Mesenchymal stem cell (in vitro differentiated cells and primary cell): Measurements from ENCODE around the gene ACHE.

ENCODE experiments used
- DNase-seq: peaks from one replicate; pipeline ENCODE4 v3.0.0-alpha.2; 2013
- H2AFZ ChIP-seq: one replicate; pipeline ENCODE4 v1.6.1; 2013; ENCODE audit warnings: low read depth, mild to moderate bottlenecking, control low read depth, inconsistent platforms, low read length, moderate library complexity
- H2AK5ac ChIP-seq: 2 replicates; pipeline ENCODE4 v1.6.1; 2013; ENCODE audit warnings: low read length, moderate library complexity, mild to moderate bottlenecking, inconsistent platforms; ENCODE audit not compliant: severe bottlenecking
- H2BK120ac ChIP-seq: one replicate; pipeline ENCODE4 v1.6.1; 2013; ENCODE audit warnings: low read depth, mild to moderate bottlenecking, inconsistent platforms, low read length, moderate library complexity
- H2BK12ac ChIP-seq, 2 experiments: one replicate each; pipeline ENCODE4 v1.6.1; 2013; ENCODE audit warnings: inconsistent platforms in 2 of 2, low read length in 2 of 2, mild to moderate bottlenecking in 2 of 2, moderate library complexity in 2 of 2, control low read depth in 1 of 2
- H2BK15ac ChIP-seq: one replicate; pipeline ENCODE4 v1.6.1; 2013; ENCODE audit warnings: mild to moderate bottlenecking, low read depth, inconsistent platforms; ENCODE audit not compliant: poor library complexity, severe bottlenecking
- H2BK5ac ChIP-seq: 2 replicates; pipeline ENCODE4 v1.6.1; 2013; ENCODE audit warnings: low read depth, mild to moderate bottlenecking, low read length, control low read depth, inconsistent platforms; ENCODE audit not compliant: poor library complexity, severe bottlenecking
- H3K14ac ChIP-seq, 2 experiments: one replicate each; pipeline ENCODE4 v1.6.1; 2013; ENCODE audit warnings: inconsistent platforms in 2 of 2, low read length in 2 of 2, control low read depth in 1 of 2, mild to moderate bottlenecking in 1 of 2, moderate library complexity in 1 of 2
- H3K18ac ChIP-seq, 2 experiments: one replicate each; pipeline ENCODE4 v1.6.1; 2013; ENCODE audit warnings: inconsistent platforms in 2 of 2, low read length in 2 of 2, control low read depth in 1 of 2, low read depth in 1 of 2, mild to moderate bottlenecking in 1 of 2
- H3K23ac ChIP-seq, 2 experiments: one replicate each; pipeline ENCODE4 v1.6.1; 2013; ENCODE audit warnings: inconsistent platforms in 2 of 2, low read length in 2 of 2, mild to moderate bottlenecking in 2 of 2, moderate library complexity in 2 of 2, control low read depth in 1 of 2
- H3K27ac ChIP-seq: 2 replicates; pipeline ENCODE4 v1.5.1; 2013; ENCODE audit warnings: mild to moderate bottlenecking, moderate library complexity, low read length, control low read depth, inconsistent platforms; ENCODE audit not compliant: poor library complexity, severe bottlenecking
- H3K27me3 ChIP-seq, 2 experiments: 2 replicates each; pipeline versions ENCODE4 v1.6.1 to v1.7.0; 2013; ENCODE audit warnings: low read length in 2 of 2, mild to moderate bottlenecking in 2 of 2, moderate library complexity in 2 of 2, control low read depth in 1 of 2, inconsistent platforms in 1 of 2; ENCODE audit not compliant: control insufficient read depth in 1 of 2, insufficient read depth in 1 of 2
- H3K36me3 ChIP-seq, 2 experiments: 2 replicates each; pipeline versions ENCODE4 v1.6.1 to v1.7.0; 2013; ENCODE audit warnings: low read length in 2 of 2, control low read depth in 1 of 2, inconsistent platforms in 1 of 2, low read depth in 1 of 2, mild to moderate bottlenecking in 1 of 2; ENCODE audit not compliant: insufficient read depth in 2 of 2, control insufficient read depth in 1 of 2
- H3K4ac ChIP-seq, 2 experiments: one replicate each; pipeline ENCODE4 v1.6.1; 2013; ENCODE audit warnings: inconsistent platforms in 2 of 2, low read length in 2 of 2, mild to moderate bottlenecking in 2 of 2, moderate library complexity in 2 of 2, control low read depth in 1 of 2, low read depth in 1 of 2
- H3K4me1 ChIP-seq: 2 replicates; pipeline ENCODE4 v1.6.1; 2013; ENCODE audit warnings: low read depth, low read length, control low read depth; ENCODE audit not compliant: control insufficient read depth, insufficient read depth
- H3K4me2 ChIP-seq: 2 replicates; pipeline ENCODE4 v1.6.1; 2013; ENCODE audit warnings: low read length, mild to moderate bottlenecking, inconsistent platforms; ENCODE audit not compliant: poor library complexity, severe bottlenecking
- H3K4me3 ChIP-seq, 2 experiments: 2 replicates each; pipeline versions ENCODE4 v1.5.1 to v1.7.0; 2013; ENCODE audit warnings: low read length in 2 of 2, mild to moderate bottlenecking in 2 of 2, control low read depth in 1 of 2, low read depth in 1 of 2; ENCODE audit not compliant: insufficient read depth in 1 of 2
- H3K79me1 ChIP-seq: replicated peaks from 2 replicates; pipeline ENCODE4 v1.6.1; 2013; ENCODE audit warnings: mild to moderate bottlenecking, control low read depth, low read length, inconsistent platforms; ENCODE audit not compliant: poor library complexity, severe bottlenecking
- H3K9ac ChIP-seq: 2 replicates; pipeline ENCODE4 v1.7.0; 2013; ENCODE audit warnings: mild to moderate bottlenecking, low read length, moderate library complexity
- H3K9me3 ChIP-seq: 2 replicates; pipeline ENCODE4 v1.7.0; 2013; ENCODE audit warnings: mild to moderate bottlenecking, low read length; ENCODE audit not compliant: control insufficient read depth
- H4K8ac ChIP-seq: one replicate; pipeline ENCODE4 v1.6.1; 2013; ENCODE audit warnings: inconsistent platforms, mild to moderate bottlenecking, low read length, moderate library complexity
- H4K91ac ChIP-seq: one replicate; pipeline ENCODE4 v1.6.1; 2013; ENCODE audit warnings: mild to moderate bottlenecking, low read length, inconsistent platforms
- WGBS: methylation state at CpG from one replicate; pipeline ENCODE4 v1.1.7; 2013; ENCODE audit warnings: mixed read lengths; 5-methylcytosine and 5-hydroxymethylcytosine counted together

The ACHE gene

DNA sequence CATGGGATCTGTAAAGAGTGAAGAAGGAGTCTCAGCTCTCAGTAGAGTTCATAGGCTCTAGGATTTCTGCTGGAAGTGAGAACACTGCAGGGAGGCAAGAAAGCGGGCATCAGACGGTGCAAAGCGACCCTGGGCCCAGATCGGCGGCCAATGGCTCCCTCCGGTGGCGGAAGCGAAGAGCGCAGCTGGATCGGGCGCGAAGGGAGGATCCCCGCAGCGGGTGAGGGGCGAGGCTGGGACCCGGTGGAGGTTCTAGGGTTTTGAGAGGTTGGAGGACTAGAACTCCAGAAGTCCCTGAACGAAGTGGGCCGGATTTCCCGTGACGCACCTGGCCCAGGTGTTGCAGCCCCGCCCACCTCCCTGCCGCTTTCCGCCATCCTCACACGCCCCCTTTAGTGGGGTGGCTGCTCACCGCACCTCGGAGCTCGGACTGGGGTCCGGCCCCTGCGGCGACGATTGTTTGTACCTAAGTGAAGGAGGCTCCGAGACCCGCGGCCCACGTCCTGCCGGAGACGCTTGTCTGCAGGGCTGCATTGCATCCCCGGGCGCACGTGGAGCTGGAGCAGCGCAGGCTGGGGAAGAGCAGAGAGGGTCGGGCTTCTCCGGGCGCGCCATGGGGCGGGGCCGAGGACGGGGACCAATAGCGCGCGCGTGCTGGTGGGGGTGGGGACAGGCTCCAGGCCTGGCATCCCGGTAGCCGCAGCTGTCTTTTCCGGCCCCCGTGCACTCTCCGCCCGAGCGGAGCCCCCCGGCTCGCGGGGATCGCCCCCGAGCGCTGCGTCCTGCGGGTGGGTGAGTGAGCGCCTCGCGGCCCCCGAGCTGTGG is 43.4 kb downstream of the ACHE start, which contains the start of gene SLC12A9:
Gene SLC12A9 (plus strand): TSS at position 666 of the 825 bp plus-strand sequence. CDS start 1,485 bp downstream, outside the sequence.
- DNase-seq: peak; percentile 92
- Histone ChIP-seq H3K23ac (no peak within 1 kb of the TSS), H4K91ac (no peak within 1 kb of the TSS), H3K27ac (no peak within 1 kb of the TSS), H2BK120ac (no peak within 1 kb of the TSS), H2BK15ac (peak within 1 kb of the TSS; percentile 20), H2BK5ac (no peak within 1 kb of the TSS), H2AK5ac (no peak within 1 kb of the TSS), H3K79me1 (peaks cover 23% of the 10 kb centered on the region), H3K4me2 (peak within 1 kb of the TSS; percentile 84), H3K18ac (peak within 1 kb of the TSS in 1 of 2 experiments; percentile 87), H3K9ac (peak within 1 kb of the TSS; percentile 88), H3K4me3 (peak within 1 kb of the TSS; percentile 83 to 85), H2BK12ac (peak within 1 kb of the TSS in 1 of 2 experiments; percentile 64), H3K4ac (no peak within 1 kb of the TSS), H3K27me3 (no peaks in the 10 kb centered on the region), H3K14ac (peak within 1 kb of the TSS in 1 of 2 experiments; percentile 61), H3K36me3 (peaks cover 0 to 12% of the 10 kb centered on the region in 2 experiments), H3K4me1 (peaks cover 26% of the 10 kb centered on the region), H2AFZ (peak within 1 kb of the TSS; percentile 77), H4K8ac (peak within 1 kb of the TSS; percentile 56), H3K9me3 (no peaks in the 10 kb centered on the region)
- under 1% methylated on average over 68 of the region's 71 CpGs for WGBS

DNA sequence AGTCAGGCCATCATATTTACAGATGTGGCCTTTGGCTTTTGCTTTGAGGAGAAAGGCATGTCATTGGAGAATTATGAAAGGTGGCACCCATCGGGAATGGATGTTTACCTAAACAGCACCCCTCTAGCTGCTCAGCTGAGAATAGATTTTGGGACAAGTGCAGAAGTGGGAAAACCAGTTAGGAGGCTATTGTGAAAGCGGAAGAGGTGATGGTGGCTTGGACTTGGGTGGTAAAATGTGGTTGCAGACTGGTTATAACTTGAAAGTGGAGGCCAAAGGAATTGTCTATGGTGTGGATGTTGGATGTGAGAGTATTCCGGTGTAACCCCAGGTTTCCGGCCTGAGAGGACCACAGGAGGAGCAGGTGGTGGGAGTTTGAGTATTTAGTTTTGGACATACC is 48.3 kb downstream of the ACHE start:
- Histone ChIP-seq H4K8ac (no peak overlapping the region), H4K91ac (no peak overlapping the region), H2BK5ac (no peak overlapping the region), H3K36me3 (no peaks in the 10 kb centered on the region), H3K4me1 (peaks cover 3% of the 10 kb centered on the region), H3K4me2 (no peak overlapping the region), H3K23ac (no peak overlapping the region), H2BK120ac (no peak overlapping the region), H3K4ac (no peak overlapping the region), H2AFZ (no peak overlapping the region), H3K27me3 (no peaks in the 10 kb centered on the region), H2BK15ac (no peak overlapping the region), H3K27ac (no peak overlapping the region), H3K4me3 (no peak overlapping the region), H3K18ac (no peak overlapping the region), H3K9ac (no peak overlapping the region), H3K14ac (no peak overlapping the region), H3K79me1 (no peaks in the 10 kb centered on the region), H3K9me3 (no peaks in the 10 kb centered on the region), H2BK12ac (no peak overlapping the region), H2AK5ac (no peak overlapping the region)
- DNase-seq: no peak
- 97% methylated on average over 4 of the region's 4 CpGs for WGBS

DNA sequence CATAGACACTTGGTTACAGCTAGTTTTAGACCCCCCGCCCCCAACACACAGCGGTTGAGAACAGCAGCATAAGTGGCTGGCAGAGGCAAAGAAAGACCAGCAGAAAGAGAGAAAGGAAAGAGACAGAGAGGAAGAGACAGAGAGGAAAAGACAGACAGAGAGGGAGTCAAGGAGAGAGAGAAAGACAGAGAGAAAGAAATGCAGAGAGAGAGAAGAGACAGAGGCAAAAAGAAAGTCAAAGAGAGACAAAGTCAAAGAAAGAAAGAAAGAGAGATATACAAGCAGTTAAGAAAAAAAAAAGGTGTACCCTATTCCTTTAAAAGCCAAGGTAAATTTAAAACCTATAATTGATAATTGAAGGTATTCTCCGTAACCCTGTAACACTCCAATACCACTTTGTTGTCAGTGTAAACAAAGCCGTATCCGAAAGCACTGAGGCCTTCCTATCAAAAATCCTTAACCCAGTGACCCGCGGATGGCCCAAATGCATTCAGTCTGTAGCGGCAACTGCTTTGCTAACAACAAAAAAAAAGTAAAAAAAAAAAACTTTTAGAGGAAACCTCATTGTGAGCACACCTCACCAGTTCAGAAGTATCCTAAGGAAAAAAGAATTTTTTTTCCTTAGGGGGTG is 55.1 kb downstream of the ACHE start:
- WGBS: 33% methylated on average over 8 of the region's 8 CpGs
- Histone ChIP-seq H4K91ac (no peak overlapping the region), H3K27ac (no peak overlapping the region), H2BK12ac (no peak overlapping the region), H2AFZ (no peak overlapping the region), H3K4me1 (peaks cover 14% of the 10 kb centered on the region), H3K9ac (no peak overlapping the region), H3K36me3 (no peaks in the 10 kb centered on the region), H3K4me2 (no peak overlapping the region), H3K4me3 (no peak overlapping the region), H2BK120ac (no peak overlapping the region), H3K18ac (no peak overlapping the region), H3K14ac (no peak overlapping the region), H3K9me3 (no peaks in the 10 kb centered on the region), H3K4ac (no peak overlapping the region), H2AK5ac (no peak overlapping the region), H2BK15ac (no peak overlapping the region), H3K79me1 (no peaks in the 10 kb centered on the region), H4K8ac (no peak overlapping the region), H3K27me3 (no peaks in the 10 kb centered on the region), H3K23ac (no peak overlapping the region), H2BK5ac (no peak overlapping the region)
- DNase-seq: no peak
